Fibroblast of gingiva (primary cell): Measurements from ENCODE around the gene ATAD3A.
A peak's percentile ranks its signal among the peaks of the same experiment; 100 is the strongest.

ENCODE experiments used
- DNase-seq: peaks from one replicate; pipeline ENCODE4 v3.0.0-alpha.2; 2011; ENCODE audit warnings: low read depth

Gene ATAD3A

DNA sequence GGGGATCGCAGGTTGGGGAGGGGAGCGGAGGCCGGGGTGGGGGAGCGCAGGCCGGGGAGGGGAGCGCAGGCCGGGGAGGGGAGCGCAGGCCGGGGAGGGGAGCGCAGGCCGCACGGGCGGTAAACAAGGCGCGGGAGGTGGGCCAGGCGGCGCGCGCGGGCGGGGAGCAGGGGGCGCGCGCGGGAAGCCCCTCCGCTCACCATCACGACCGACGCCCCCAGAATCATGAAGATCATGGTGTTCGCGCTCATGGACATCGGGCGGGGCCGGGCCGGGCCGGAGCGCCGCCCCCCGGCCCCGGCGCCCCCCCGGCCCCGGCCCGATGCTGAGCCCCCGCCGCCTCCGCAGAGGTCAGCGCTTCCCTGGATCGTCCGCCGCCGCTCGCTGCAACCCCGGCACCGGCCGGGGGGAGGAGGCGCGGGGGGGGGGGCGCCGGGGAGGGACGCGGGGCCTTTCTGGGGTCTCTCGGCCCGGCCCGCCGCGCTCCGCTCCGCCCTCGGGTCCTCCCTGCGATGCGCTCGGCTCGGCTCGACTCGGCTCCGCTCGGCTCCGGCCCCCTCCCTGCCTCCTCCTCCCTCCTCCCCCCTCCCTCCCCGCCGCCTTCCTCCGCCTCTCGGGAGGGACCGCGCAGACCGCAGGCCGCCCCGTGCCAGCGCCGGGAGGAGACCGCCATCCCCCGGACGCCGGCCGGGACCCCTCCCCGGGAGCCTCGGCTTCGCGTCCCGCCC lies 28.3 kb downstream of the ATAD3A start, which contains the start of gene TMEM240:
TSS of gene TMEM240 (minus strand) at position 535 of the 728 bp plus-strand sequence. CDS start at position 257, 278 bp downstream.
- DNase-seq: peak; percentile 77

DNA sequence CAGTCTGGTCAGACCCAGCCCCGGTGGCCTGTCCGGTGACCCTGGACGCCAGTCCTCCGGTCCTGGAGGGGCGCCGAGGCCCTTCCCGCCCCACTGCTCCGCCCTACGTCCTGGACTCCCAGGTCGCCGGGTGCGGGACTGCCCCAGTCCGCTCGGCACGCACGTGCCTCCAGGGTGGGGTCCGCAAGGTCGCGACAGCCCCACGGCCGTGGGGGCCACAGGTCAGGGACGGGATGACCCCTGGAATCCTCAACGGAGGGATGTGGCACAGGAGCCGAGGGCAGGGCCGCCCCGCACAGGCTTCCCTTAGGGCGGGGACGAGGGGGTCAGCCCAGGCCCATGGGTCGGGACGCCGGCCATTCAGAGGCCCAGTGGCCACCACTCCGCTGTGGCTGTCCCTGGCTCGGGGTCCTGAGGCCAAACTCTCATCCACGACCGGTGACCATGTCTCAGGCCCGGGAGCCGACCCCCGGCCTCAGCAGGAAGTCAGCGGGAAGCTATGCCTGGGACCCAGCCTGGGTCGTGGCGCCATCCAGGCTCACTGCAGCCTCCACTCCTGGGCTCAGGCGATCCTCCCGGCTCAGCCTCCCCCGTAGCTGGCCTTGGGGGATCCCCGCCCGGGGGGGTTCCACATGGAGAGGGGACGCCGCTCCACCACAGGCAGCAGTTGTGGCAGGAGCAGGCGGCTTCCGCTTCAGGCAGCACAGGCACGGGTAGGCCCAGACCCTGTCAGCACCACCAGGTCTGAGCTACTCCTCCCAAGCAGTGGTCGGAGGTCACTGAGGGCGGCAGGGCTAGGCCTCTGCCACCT lies 29.1 kb downstream of the ATAD3A start:
- no peak for DNase-seq

- DNase-seq: no peak
Observed at GRCh38 chr1:1541956-1542765, 30.2 kb downstream of the ATAD3A start.

DNA sequence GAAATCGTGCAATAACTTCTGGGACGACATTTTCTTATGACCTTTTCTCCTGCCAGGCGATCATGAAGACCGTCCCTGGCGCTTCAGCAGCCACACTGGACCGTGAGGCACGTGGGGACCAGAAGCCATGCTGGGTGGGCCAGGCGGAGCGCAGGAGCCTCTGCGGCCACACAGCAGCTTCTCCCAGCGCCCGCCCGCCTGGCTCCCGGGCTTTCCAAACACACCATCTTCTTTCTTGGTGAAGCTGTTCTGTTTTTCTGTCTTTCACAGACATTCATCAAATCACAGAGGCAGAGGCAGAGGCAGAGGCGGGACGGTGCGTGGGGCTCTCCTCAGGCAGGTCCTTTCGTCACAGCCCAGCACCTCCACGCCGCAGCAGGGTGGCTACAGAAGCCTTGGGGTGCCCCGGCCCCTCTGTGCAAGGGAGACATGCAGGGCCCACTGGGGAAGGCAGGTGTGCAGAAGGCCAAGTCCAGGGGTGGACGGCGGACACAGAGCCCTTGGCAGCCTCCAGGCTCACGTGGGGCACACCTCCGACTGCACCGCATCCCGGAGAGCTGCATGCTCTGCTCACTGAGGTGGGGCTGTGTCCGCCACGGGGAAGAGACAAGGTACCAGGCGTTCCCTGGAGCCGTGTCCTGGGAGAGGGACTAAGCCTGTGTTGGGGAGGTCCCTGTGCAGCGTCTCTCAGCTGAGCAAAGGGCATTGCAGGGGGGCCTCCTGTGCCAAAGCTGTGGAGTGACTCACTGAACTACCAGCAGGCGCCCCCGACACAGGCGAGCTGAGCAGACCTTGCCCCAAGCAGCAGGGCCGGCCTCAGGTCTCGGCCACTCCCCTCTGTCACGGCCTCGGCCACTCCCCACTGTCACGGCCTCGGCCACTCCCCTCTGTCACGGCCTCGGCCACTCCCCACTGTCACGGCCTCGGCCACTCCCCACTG lies 31.1 kb downstream of the ATAD3A start:
- DNase-seq: no peak

- peak; percentile 72 for DNase-seq
Observed at GRCh38 chr1:1543706-1544099, 31.7 kb downstream of the ATAD3A start.

DNA sequence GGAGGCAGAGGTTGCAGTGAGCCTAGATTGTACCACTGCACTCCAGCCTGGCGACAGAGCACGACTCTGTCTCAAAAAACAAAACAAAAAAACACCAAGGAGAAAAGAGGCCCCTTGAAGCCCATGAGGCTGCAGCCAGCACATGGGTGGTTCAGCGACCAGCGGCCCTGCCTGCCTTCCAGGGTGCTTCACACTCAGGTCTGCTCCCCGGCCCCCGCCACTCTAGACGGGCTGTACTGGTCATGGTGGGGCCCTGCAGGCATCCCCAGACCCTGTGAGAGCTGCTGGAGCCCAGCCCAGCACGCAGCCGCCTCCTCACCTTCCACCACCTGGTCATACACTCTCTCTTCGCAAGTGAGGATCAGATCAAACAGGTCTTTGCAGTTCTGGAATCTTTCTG lies 32.6 kb downstream of the ATAD3A start:
- DNase-seq: no peak

- no peak for DNase-seq
Observed at GRCh38 chr1:1545946-1546737, 34.2 kb downstream of the ATAD3A start.

- no peak for DNase-seq
Observed at GRCh38 chr1:1547011-1547410, 35.0 kb downstream of the ATAD3A start.

DNA sequence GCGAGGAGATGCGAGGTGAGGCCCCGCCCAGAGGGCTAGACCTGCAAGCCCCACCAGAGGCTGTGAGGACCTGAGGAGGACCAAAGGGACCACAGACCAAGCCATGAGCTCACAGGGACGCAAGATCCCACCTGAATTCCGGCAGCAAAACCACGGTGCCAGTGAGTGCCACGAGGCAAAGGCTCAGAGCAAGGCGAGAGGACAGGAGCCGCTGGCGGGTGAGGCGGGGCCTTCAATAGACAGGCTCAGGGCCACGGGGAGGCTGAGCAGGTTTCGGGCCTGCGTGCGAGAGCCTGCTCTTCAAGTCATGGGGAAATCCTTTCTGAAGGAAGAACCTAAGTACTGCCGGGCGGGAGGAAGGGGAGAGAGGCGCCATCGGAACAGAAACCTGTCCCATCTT lies 35.5 kb downstream of the ATAD3A start:
- DNase-seq: no peak

GRCh38 chr1:1548591-1548990 lies 36.6 kb downstream of the ATAD3A start:
- no peak for DNase-seq

- DNase-seq: no peak
Observed at GRCh38 chr1:1550087-1550486, 38.1 kb downstream of the ATAD3A start.

DNA sequence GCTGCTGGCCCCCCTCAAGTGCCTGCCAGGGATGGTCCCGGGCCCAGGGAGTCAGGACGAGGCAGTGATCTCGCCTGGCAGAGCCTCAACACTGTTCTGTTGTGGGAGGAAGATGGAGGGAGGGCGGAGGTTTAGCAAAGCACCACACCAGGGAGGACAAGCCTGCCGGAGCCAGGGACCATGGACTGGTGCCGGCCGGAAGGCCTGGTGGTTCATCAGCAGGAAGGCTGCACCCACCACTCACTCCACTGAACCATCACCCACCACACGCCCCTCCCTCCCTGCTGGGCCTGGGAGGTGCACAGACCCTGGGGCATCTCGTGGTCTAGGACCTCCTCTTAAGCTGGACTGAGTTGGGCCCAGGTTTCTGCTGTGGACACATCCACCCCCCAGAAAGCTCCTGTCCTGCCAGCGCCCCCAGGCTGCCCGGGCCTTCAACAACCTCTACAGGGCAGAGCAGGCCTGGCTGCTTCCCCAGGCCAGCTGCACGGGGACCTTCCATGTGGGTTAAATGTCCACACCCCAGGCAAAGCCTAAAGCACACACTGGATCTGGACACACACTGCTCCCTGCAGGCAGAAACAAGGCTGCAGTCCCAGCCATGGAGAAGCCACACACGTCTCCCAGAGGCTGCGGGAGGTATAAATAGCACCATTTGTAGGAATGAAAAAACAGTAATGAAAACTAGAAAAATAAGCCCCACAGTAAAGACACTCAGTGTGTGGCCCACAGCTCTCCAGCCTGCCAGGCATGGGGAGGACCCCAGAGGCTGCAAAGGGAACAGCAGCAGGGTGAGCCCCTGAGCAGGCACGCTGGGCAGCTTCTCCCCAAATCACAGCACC lies 38.9 kb downstream of the ATAD3A start:
- DNase-seq: peak; percentile 70

GRCh38 chr1:1551524-1552262 lies 39.7 kb downstream of the ATAD3A start:
- DNase-seq: no peak

- no peak for DNase-seq
Observed at GRCh38 chr1:1552263-1552639, 40.3 kb downstream of the ATAD3A start.

GRCh38 chr1:1553821-1554494 lies 42.0 kb downstream of the ATAD3A start:
- no peak for DNase-seq

- no peak for DNase-seq
Observed at GRCh38 chr1:1554550-1554925, 42.6 kb downstream of the ATAD3A start.

- DNase-seq: peak; percentile 36
Observed at GRCh38 chr1:1554926-1555915, 43.3 kb downstream of the ATAD3A start.
